LNCAP (cell line): ENCODE data around the gene KRT31.

Source experiments
- CTCF ChIP-seq: fragments of 450-650 bp; IDR thresholded peaks from 2 replicates; pipeline ENCODE4 v1.5.1; 2017; ENCODE audit warnings: mild to moderate bottlenecking

The KRT31 gene

GRCh38 chr17:41404024-41404671 is 6.7 kb upstream of the KRT31 start:
- TF ChIP-seq CTCF, result no peak

- TF ChIP-seq CTCF, result no peak
These were observed 6.1 kb upstream of the KRT31 start for GRCh38 chr17:41403404-41404023.

- no peak for TF ChIP-seq CTCF
These were observed 4.8 kb upstream of the KRT31 start for GRCh38 chr17:41402161-41402560.

- no peak for TF ChIP-seq CTCF
These were observed 1.1 kb downstream of the KRT31 start for GRCh38 chr17:41396340-41396739.

GRCh38 chr17:41395611-41396010 is 1.8 kb downstream of the KRT31 start:
- no peak for TF ChIP-seq CTCF

- no peak for TF ChIP-seq CTCF
These were observed 3.0 kb downstream of the KRT31 start for GRCh38 chr17:41394254-41394996.

GRCh38 chr17:41393826-41394225 is 3.6 kb downstream of the KRT31 start:
- TF ChIP-seq CTCF, result no peak
